ENCODE data around the gene KLHL24.

DNA sequence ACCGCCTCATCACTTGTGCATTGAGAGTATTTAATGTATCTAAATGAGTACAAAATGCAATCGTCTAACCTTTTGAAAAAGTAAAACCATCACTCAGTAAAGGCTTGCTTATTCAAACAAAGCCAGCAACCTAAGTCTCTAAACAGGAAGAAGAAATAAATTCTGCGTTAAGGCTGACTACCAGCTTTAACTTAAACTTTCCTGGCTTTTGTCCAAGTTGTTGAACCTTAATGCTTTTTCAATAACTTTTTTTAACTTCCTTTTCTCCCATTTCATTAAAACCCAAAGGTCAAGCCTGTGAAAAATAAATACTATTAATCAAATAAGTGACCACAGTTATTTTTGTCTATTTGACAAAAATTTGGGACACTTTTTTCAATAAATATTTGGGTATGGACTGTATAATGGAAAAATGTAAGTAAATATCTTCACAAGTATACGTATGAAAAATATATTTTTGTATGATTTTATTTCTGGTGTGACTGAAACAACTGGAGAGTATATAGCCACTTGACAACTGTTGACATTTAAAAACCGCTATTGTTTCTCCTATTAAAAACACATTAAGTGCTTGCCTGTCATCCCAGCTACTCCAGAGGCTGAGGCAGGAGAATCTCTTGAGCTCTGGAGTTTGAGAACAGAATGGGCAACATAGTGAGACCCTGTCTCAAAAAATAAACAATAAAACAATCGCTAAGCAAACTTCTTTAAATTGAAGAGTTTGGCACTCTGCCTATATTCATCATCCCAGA lies 2.9 kb downstream of the KLHL24 start:
- TF ChIP-seq POLR2A (IDR thresholded peaks at IDR 0.05; ENCODE audit: low read length): no peak
- no peak for TF ChIP-seq GATA1 (IDR thresholded peaks at IDR 0.05; ENCODE audit: low read depth, low read length)
